AG10803 (cell line): ENCODE results near the gene ZNF593.

Experiments
- DNase-seq: peaks from one replicate; pipeline ENCODE4 v3.0.0; 2010; ENCODE audit warnings: low read depth
- H3K4me3 ChIP-seq: 2 replicates; pipeline ENCODE4 v1.5.1; 2011; ENCODE audit warnings: mild to moderate bottlenecking, low read length, control low read depth
- CTCF ChIP-seq: conservative IDR thresholded peaks from 2 replicates; pipeline ENCODE4 v1.5.1; 2011; ENCODE audit warnings: mild to moderate bottlenecking, low read length, control low read depth, inconsistent platforms

ZNF593 gene

GRCh38 chr1:26164861-26165842 is 4.6 kb upstream of the ZNF593 start:
- TF ChIP-seq CTCF, result no peak
- DNase-seq, result no peak
- no peak overlapping the region for H3K4me3 ChIP-seq

GRCh38 chr1:26166719-26167281 is 2.9 kb upstream of the ZNF593 start:
- H3K4me3 ChIP-seq, result no peak overlapping the region
- DNase-seq, result no peak
- no peak for TF ChIP-seq CTCF

GRCh38 chr1:26168410-26169197 is 1.1 kb upstream of the ZNF593 start, which contains the start of gene C1orf232:
C1orf232 (minus strand) TSS chr1:26168963; CDS start chr1:26168499, 464 bp downstream.
- peak within 1 kb of the TSS; percentile 83 for H3K4me3 ChIP-seq
- TF ChIP-seq CTCF, result no peak
- DNase-seq, result no peak

GRCh38 chr1:26169198-26169554 is 532 bp upstream of the ZNF593 start:
- H3K4me3 ChIP-seq, result peak overlapping the region; percentile 83
- DNase-seq, result no peak
- TF ChIP-seq CTCF, result no peak

- DNase-seq, result no peak
- no peak for TF ChIP-seq CTCF
- H3K4me3 ChIP-seq, result peak overlapping the region; percentile 83
These were observed 739 bp downstream of the ZNF593 start for GRCh38 chr1:26170472-26170821.

GRCh38 chr1:26171084-26172072 is 1.7 kb downstream of the ZNF593 start, which contains the start of gene ZNF593OS:
ZNF593OS (minus strand) TSS chr1:26171832; CDS start chr1:26171661, 171 bp downstream.
- peak within 1 kb of the TSS; percentile 83 for H3K4me3 ChIP-seq
- DNase-seq, result no peak
- no peak for TF ChIP-seq CTCF
